NCI-H460 (cell line): ENCODE measurements around the gene NCAM1. TPM values are rescaled to one million over a fixed set of nuclear protein-coding genes. Genes with fewer than 3 reads are reported as not detected.

ENCODE experiments used
- DNase-seq: peaks from one replicate; pipeline ENCODE4 v3.0.0-alpha.2; 2016; ENCODE audit warnings: low read depth; ENCODE audit errors: extremely low read depth
- total RNA-seq: library from RNA; depleted of rRNA; stranded (reverse); fragments of >200 nt; shearing (Covaris generic); gene quantifications from 2 replicates; pipeline ENCODE4 v1.2.3, GENCODE V29; 2014

Gene NCAM1
- total RNA-seq, 1 experiment from 2014 or later: 19.8 TPM

DNA sequence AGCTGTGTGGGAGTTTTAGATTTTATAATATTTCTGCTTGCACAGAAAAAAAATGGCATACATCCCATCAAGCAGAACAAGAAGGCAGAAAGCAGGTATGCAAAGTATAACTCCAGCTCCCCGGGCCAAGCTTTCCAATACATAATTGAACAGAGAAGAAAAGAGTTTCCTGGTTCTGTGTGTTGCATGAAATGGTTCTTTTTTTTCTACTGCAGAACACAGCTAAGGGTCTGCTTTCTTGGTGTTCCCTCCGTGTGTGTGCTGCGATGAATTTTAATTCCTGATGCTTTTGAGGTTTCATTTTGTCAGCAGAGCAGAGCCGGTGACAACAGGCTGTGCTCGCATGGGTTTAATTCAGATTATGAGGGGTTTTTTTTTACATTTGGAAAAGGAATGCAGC lies 282.5 kb downstream of the NCAM1 start:
- DNase-seq: no peak

DNA sequence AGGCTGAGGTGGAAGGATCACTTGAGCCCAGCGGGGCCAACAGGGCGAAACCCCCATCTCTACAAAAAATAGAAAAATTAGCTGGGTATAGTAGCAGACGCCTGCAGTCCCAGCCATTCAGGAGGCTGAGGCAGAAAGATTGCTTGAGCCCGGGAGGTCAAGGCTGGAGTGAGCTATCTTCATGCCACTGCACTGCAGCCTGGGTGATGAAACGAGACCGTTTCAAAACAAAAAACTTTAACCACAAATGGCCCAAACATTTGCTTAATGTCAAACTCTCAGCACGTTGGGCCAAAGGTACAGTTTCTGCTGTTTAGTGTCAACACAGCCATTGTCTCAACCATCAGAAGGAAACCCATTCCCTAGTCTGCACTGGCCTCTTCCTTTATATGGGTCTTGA lies 284.0 kb downstream of the NCAM1 start:
- DNase-seq: no peak

- no peak for DNase-seq
Observed at GRCh38 chr11:113247221-113247620, 286.0 kb downstream of the NCAM1 start.

DNA sequence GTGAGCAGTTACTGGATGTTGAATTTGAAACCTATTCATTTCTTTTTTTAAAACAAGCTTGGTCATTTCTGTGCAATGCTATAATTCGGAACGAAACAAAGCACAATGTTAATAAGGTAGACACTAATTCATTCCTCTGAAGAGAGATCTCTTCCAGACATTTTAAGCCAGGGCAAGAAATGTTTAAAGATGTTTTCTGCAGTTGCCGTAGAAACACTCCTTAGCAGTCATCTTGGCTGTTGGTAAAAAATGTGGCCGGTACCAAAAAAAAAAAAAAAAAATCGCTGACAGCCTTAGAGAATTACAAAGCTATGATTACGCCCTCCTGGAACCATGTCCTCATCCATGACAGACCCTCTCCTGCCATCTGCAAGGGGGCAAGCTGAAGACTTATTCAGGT lies 286.7 kb downstream of the NCAM1 start:
- no peak for DNase-seq

- no peak for DNase-seq
Observed at GRCh38 chr11:113248702-113249490, 287.7 kb downstream of the NCAM1 start.

DNA sequence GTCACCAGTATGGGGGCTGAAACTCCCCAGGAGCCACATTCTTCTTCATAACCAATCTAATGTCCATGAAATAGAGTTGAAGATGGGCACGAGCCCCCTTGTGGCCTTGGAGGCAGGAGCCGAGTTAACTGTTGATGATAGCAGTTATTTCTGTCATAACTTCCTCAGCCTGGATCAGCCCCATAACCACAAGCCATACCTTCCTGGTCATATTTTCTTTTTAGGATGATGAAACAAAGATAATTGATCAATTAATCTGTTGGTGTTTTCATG lies 288.2 kb downstream of the NCAM1 start:
- DNase-seq: no peak

GRCh38 chr11:113249786-113250185 lies 288.6 kb downstream of the NCAM1 start:
- DNase-seq: no peak

DNA sequence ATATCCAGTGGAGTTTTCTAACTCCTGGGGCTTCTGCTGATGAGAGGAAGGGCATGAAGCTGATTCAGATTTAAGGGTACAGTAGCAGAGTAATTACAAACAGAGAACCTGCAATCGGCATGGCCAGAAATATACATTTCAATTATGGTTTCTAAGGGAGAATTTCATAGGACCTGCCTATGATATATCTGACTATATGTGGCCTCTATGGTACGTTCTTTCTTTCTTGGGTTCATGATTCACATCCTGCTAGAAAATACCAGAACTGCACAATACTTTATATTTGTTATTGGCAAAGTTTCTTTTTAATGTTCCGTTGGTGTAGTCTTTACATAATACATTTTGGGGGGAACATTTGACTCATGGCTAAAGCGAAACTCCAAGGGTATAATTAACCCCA lies 290.1 kb downstream of the NCAM1 start:
- DNase-seq: no peak

DNA sequence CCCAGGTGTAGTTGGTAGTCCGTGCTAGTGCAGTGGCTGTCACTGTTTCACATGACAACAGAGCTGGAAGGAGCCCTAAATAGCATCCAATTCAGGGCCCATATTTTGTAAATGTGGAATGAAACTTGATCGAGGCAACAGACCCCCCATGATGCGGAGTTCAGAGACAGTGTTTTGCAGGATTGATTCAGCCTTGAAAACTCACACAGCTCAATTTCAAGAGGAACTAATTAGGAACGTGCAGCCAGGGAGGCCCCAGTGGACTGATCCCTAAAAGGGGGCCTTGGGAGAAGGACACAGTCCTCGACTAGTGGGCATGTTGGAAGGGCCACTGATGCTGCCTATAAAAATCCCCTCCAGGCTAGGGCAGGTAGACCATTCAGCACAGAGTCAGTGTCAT lies 292.2 kb downstream of the NCAM1 start:
- DNase-seq: no peak

DNA sequence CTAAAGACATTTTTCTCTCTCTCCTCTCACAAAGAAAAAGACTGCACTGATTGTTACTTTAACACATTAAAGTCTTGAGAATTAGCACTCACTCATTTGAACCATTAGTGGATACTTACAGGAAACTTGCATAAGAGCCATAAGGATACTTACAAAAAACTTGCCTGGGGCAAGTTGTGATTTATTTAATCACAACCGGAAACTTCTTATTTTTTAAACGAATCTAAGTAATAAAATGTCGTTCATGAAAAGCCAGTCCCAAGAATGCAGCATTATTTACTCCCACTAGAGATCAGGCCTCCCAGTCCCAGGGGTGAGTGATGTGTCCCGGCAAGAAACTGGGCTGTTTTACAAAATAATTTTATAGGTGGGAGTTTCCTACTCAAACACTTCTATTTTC lies 293.9 kb downstream of the NCAM1 start:
- no peak for DNase-seq

- DNase-seq: no peak
Observed at GRCh38 chr11:113255741-113256140, 294.5 kb downstream of the NCAM1 start.

DNA sequence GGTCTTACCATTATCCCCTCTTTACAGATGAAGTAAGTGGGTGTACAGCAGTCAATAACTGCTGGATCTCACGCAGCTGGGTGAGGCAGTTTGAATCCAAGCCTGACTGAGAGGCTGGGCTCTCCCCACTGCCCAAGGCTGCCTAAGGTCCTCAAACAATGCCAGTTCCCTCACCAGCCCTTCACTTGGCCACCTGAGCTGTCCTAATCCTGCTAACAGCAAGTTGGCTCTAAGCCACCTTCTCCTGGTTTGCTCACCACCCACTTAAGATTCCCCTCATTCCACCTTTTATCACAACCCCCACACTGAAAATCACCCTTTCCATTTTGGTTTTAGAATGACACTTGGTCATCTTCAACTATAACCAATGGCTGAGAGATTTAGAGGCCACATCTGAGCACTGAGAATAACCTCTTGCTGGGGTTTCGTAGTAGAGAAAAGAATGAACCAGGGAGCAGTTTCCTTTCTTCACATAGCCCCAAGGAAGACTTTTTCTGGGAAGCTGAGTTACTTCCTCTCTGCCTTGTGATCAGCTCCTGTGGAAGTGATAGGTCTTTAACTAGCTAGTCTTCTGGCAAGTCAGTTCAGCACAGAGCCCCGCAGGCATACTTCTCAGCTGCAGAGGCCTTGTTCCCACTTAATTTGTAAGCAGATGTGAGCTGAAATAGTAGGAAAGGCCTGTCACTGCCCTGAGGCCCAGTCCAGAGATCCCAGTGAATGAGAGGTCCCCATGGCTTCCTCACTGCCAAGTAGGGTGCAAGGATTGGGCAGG lies 295.4 kb downstream of the NCAM1 start:
- no peak for DNase-seq

DNA sequence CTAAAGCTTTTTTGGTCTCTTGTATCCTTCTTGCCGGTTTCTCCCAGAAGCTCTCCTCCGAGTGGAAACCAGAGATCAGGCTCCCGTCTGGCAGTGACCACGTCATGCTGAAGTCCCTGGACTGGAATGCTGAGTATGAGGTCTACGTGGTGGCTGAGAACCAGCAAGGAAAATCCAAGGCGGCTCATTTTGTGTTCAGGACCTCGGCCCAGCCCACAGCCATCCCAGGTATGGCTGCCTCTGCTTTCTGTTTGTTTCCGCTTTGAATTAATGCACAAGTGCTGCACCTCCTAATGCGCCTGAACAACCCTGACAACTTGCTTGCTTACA lies 298.8 kb downstream of the NCAM1 start:
- DNase-seq: no peak

GRCh38 chr11:113260541-113260940 lies 299.3 kb downstream of the NCAM1 start:
- no peak for DNase-seq

- no peak for DNase-seq
Observed at GRCh38 chr11:113261709-113262475, 300.7 kb downstream of the NCAM1 start.

DNA sequence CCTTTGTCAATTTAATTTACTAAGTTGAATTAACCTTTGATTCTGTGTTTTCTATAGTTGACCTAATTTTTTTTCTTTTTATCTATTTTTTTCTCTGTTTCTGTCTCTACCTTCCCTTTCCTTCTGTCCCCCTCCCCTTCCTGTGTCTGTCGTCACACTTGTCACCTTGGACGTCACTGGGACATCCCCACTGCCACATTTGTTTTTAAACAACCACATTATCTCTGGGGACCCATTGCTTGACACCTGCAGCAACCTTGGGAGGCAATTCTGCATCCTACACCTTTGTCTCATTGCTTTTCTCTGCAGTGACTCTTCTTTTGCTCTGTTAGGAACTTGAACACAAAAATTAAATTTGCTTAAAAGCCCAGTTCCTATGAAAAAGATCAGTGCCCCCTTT lies 301.4 kb downstream of the NCAM1 start:
- DNase-seq: no peak

DNA sequence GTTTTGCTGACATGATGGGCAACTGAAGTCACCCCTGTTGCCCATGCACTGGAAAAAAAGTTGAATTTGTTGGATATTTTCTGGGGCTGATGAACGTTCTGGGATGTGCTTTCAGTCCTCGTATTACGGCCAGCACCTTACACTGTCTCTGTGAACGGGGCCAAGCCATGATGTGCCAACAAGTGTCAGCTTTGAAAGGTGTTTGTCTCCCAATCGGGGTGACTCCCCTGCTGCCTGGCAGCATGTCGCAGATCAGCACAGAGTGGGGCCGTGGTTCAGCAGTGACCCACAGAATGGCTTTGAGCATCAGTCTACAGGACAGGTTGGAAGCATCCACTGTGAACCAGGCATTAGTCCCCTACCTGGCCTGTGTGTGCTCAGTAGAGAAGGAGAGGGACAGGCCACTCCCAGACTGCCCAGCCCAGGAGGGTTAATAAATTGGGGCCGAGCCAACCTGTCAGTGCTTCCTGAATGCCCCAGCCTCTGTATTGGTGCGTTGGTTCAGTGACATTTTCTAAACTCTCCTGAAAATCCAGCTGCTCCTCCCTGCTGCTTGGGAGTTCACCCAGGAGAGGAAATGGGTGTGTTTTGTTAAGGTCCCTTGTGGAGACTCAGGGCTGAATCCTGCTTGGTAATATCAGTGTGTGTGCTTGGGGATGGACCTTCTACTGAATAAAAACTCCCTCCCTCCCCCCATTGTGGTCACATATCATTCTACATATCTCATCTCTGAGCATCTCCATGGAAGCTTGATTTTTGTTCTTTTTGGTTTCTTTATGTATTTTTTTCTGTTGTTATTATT lies 302.4 kb downstream of the NCAM1 start:
- DNase-seq: no peak

DNA sequence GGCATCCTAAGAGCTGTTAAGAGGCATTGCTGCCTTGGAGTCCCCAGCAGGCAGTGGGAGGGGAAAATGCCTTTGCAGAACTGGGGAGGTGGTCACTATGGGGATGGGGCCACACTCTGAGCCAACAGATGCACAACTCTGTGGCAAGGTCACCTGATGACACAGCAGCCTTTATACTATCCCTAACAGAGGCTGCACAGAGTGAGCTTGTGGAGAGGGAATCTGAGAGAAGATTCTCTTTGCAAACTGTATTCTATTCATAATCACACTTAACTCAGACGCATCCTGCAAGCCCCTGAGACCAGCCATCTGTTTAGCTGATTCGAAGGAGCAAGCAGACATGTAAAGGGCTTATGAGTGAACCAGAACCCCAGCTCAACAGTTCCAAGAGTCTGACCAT lies 304.1 kb downstream of the NCAM1 start:
- no peak for DNase-seq

DNA sequence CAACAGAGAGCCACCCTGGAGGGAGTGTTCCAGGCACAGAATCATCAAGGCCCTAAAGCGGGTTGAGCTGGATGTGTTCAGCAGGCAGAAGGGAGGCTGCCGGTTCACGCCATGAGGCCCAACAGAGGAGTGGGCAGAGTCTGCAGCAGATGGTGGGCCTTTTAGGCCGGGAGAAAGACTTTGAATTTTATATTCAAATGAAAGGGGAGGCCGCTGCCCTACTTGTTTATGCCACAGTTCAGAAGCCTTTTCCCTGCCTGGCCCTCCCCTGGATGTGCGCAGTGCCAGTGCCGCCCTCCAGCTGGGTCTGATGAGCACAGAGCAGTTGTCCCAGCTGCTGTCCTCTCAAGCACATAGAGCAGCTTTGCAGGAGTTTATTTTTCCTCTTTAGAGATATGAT lies 306.3 kb downstream of the NCAM1 start:
- DNase-seq: no peak

DNA sequence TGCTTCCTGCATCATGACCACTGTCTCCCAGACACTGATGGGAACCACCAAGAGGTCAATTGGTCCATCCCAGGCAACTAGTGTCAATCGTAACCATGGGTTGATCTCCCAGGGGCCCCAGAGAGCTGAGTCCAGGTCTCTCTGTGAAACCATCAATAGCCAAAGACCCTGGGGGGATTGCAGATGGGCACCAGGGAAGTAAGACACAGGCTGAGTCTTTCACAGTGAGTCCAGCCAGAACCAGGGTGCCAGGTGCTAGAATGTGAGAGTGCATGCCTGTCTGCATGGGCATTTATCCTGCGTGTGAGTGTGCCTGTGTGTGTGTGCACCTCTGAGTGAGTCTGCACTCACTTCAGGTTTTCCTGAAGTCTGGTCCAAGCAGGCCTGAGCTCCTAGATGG lies 307.9 kb downstream of the NCAM1 start:
- no peak for DNase-seq

DNA sequence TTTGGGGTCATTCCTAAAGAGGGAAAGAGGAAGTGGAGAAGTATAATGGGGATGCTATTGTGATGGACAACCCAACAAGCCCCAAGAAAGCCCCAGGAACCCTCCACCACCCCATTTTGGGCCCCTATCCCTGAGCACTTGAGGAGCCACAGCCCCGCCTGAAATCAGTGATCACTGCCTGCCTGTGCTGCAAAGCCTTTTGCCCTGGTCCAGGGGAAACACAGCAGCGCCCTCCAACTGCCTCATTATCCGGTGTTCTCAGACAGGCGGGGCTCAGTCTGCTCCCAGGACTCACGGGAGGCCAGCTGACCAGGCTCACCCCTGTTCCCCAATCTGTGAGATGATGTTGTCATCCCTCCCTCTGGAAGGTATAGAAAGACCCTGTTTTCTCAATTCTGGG lies 308.4 kb downstream of the NCAM1 start:
- DNase-seq: no peak
